ENCODE data around the gene UBIAD1. TPM values are rescaled to one million over a fixed set of nuclear protein-coding genes. Genes with fewer than 3 reads are reported as not detected.
"Not testable (repeated sequence)": the region's sequence is repeated elsewhere in the genome, so short reads cannot be mapped to it uniquely, and the experiment has no call there.

Gene UBIAD1
- total RNA-seq, 1 donor: 11.1 TPM

GRCh38 chr1:11266268-11267074, 6.5 kb upstream of the UBIAD1 start:
- Histone ChIP-seq H3K27me3 (ENCODE audit: insufficient read depth, low read length) (no peaks in the 10 kb centered on the region), H3K4me3 (ENCODE audit: low read length) (no peak overlapping the region), H3K4me1 (ENCODE audit: insufficient read depth, low read length) (peaks cover 10% of the 10 kb centered on the region), H3K9me3 (ENCODE audit: low read depth, low read length) (no peaks in the 10 kb centered on the region)

- not testable (repeated sequence) for H3K4me3 ChIP-seq (ENCODE audit: low read length); H3K27me3 ChIP-seq (ENCODE audit: insufficient read depth, low read length); H3K4me1 ChIP-seq (ENCODE audit: insufficient read depth, low read length); H3K9me3 ChIP-seq (ENCODE audit: low read depth, low read length)
Observed at GRCh38 chr1:11267350-11268337, 5.4 kb upstream of the UBIAD1 start.

- H3K9me3 ChIP-seq (ENCODE audit: low read depth, low read length): no peaks in the 10 kb centered on the region
- no peaks in the 10 kb centered on the region for H3K27me3 ChIP-seq (ENCODE audit: insufficient read depth, low read length)
- H3K4me1 ChIP-seq (ENCODE audit: insufficient read depth, low read length): peaks cover 32% of the 10 kb centered on the region
- peak overlapping the region; percentile 25 for H3K4me3 ChIP-seq (ENCODE audit: low read length)
Observed at GRCh38 chr1:11272544-11272831, 510 bp upstream of the UBIAD1 start.

GRCh38 chr1:11273595-11274234, 717 bp downstream of the UBIAD1 start:
- Histone ChIP-seq H3K4me3 (ENCODE audit: low read length) (peak overlapping the region; percentile 81), H3K27me3 (ENCODE audit: insufficient read depth, low read length) (no peaks in the 10 kb centered on the region), H3K9me3 (ENCODE audit: low read depth, low read length) (no peaks in the 10 kb centered on the region), H3K4me1 (ENCODE audit: insufficient read depth, low read length) (peaks cover 32% of the 10 kb centered on the region)

- Histone ChIP-seq H3K4me1 (ENCODE audit: insufficient read depth, low read length) (peaks cover 63% of the 10 kb centered on the region), H3K27me3 (ENCODE audit: insufficient read depth, low read length) (no peaks in the 10 kb centered on the region), H3K4me3 (ENCODE audit: low read length) (no peak overlapping the region), H3K9me3 (ENCODE audit: low read depth, low read length) (no peaks in the 10 kb centered on the region)
Observed at GRCh38 chr1:11279152-11279551, 6.2 kb downstream of the UBIAD1 start.

GRCh38 chr1:11279630-11280029, 6.6 kb downstream of the UBIAD1 start:
- Histone ChIP-seq H3K27me3 (ENCODE audit: insufficient read depth, low read length) (no peaks in the 10 kb centered on the region), H3K4me3 (ENCODE audit: low read length) (no peak overlapping the region), H3K4me1 (ENCODE audit: insufficient read depth, low read length) (peaks cover 63% of the 10 kb centered on the region), H3K9me3 (ENCODE audit: low read depth, low read length) (no peaks in the 10 kb centered on the region)

GRCh38 chr1:11280719-11281376, 7.8 kb downstream of the UBIAD1 start:
- H3K4me1 ChIP-seq (ENCODE audit: insufficient read depth, low read length): peaks cover 63% of the 10 kb centered on the region
- H3K9me3 ChIP-seq (ENCODE audit: low read depth, low read length): no peaks in the 10 kb centered on the region
- H3K27me3 ChIP-seq (ENCODE audit: insufficient read depth, low read length): no peaks in the 10 kb centered on the region
- H3K4me3 ChIP-seq (ENCODE audit: low read length): no peak overlapping the region

GRCh38 chr1:11281518-11282331, 8.7 kb downstream of the UBIAD1 start:
- Histone ChIP-seq H3K4me3 (ENCODE audit: low read length) (no peak overlapping the region), H3K27me3 (ENCODE audit: insufficient read depth, low read length) (no peaks in the 10 kb centered on the region), H3K9me3 (ENCODE audit: low read depth, low read length) (no peaks in the 10 kb centered on the region), H3K4me1 (ENCODE audit: insufficient read depth, low read length) (peaks cover 63% of the 10 kb centered on the region)

- Histone ChIP-seq H3K9me3 (ENCODE audit: low read depth, low read length) (no peaks in the 10 kb centered on the region), H3K4me1 (ENCODE audit: insufficient read depth, low read length) (peaks cover 63% of the 10 kb centered on the region), H3K27me3 (ENCODE audit: insufficient read depth, low read length) (no peaks in the 10 kb centered on the region), H3K4me3 (ENCODE audit: low read length) (no peak overlapping the region)
Observed at GRCh38 chr1:11283151-11283550, 10.2 kb downstream of the UBIAD1 start.

GRCh38 chr1:11284784-11285183, 11.8 kb downstream of the UBIAD1 start:
- Histone ChIP-seq H3K4me1 (ENCODE audit: insufficient read depth, low read length) (peaks cover 60% of the 10 kb centered on the region), H3K27me3 (ENCODE audit: insufficient read depth, low read length) (no peaks in the 10 kb centered on the region), H3K4me3 (ENCODE audit: low read length) (no peak overlapping the region), H3K9me3 (ENCODE audit: low read depth, low read length) (no peaks in the 10 kb centered on the region)

- Histone ChIP-seq H3K9me3 (ENCODE audit: low read depth, low read length) (no peaks in the 10 kb centered on the region), H3K27me3 (ENCODE audit: insufficient read depth, low read length) (no peaks in the 10 kb centered on the region), H3K4me3 (ENCODE audit: low read length) (no peak overlapping the region), H3K4me1 (ENCODE audit: insufficient read depth, low read length) (peaks cover 50% of the 10 kb centered on the region)
Observed at GRCh38 chr1:11285883-11286734, 13.1 kb downstream of the UBIAD1 start.

- H3K4me3 ChIP-seq (ENCODE audit: low read length): no peak overlapping the region
- H3K9me3 ChIP-seq (ENCODE audit: low read depth, low read length): no peaks in the 10 kb centered on the region
- H3K27me3 ChIP-seq (ENCODE audit: insufficient read depth, low read length): no peaks in the 10 kb centered on the region
- H3K4me1 ChIP-seq (ENCODE audit: insufficient read depth, low read length): peaks cover 45% of the 10 kb centered on the region
Observed at GRCh38 chr1:11286735-11287410, 13.9 kb downstream of the UBIAD1 start.

- Histone ChIP-seq H3K4me3 (ENCODE audit: low read length) (no peak overlapping the region), H3K27me3 (ENCODE audit: insufficient read depth, low read length) (no peaks in the 10 kb centered on the region), H3K4me1 (ENCODE audit: insufficient read depth, low read length) (peaks cover 25% of the 10 kb centered on the region), H3K9me3 (ENCODE audit: low read depth, low read length) (no peaks in the 10 kb centered on the region)
Observed at GRCh38 chr1:11289064-11289463, 16.1 kb downstream of the UBIAD1 start.
